ENCODE results near the gene OR5D16.

GRCh38 chr11:55806248-55806647 is 32.3 kb upstream of the OR5D16 start:
- TF ChIP-seq REST (IDR thresholded peaks at IDR 0.05; ENCODE audit: insufficient read depth in 1 of 2, low read depth in 2 of 2, low read length in 2 of 2) (no peak), POLR2AphosphoS5 (IDR thresholded peaks at IDR 0.05; ENCODE audit: low read depth, low read length) (no peak), TAF1 (IDR thresholded peaks at IDR 0.05; ENCODE audit: borderline replicate concordance, insufficient read depth, low read length) (no peak), FOXP2 (optimal IDR thresholded peaks at IDR 0.05; ENCODE audit: borderline replicate concordance, extremely low read depth, extremely low read length, insufficient read depth) (no peak), SIN3A (IDR thresholded peaks at IDR 0.05; ENCODE audit: borderline replicate concordance, insufficient read depth, low read length) (no peak)

Data from PFSK-1 (cell line).